IMR-90 (cell line): ENCODE measurements around the gene MAGEA6. TPM values are rescaled to one million over a fixed set of nuclear protein-coding genes. Genes with fewer than 3 reads are reported as not detected.

Experiments
- ATAC-seq: fragments of 200-7000 bp; cut with Tn5 transposase; 2 replicates; pipeline ENCODE4 v1.9.1; 2020; ENCODE audit warnings: low read depth, mild to moderate bottlenecking, moderate library complexity
- BruUV-seq: library from RNA; stranded (reverse); fragments of 400-500 nt; replicated peaks from 2 replicates; lab custom pipeline; 2021; lab: Mats Ljungman, UMichigan
- CTCF ChIA-PET: fragments of 300-600 bp; formaldehyde crosslinking; extraction: SDS; loops from one replicate; lab custom pipeline; 2021; ENCODE audit warnings: antibody characterized with exemption; lab: Yijun Ruan, JAX
- POLR2A ChIA-PET: fragments of 300-600 bp; sonication (Branson Sonifier 250); formaldehyde crosslinking; loops from one replicate; lab custom pipeline; 2022; ENCODE audit warnings: antibody characterized with exemption; ENCODE audit not compliant: unreplicated experiment; lab: Charles Lee
- DNase-seq: peaks from one replicate; pipeline ENCODE4 v3.0.0; 2013
- H2AFZ ChIP-seq: replicated peaks from 2 replicates; pipeline ENCODE3; 2013; ENCODE audit warnings: low read length, mild to moderate bottlenecking; ENCODE audit not compliant: poor library complexity
- H2AK5ac ChIP-seq: 2 replicates; pipeline ENCODE4 v1.6.1; 2013; ENCODE audit warnings: low read depth, low read length, inconsistent platforms
- H2AK9ac ChIP-seq: replicated peaks from 2 replicates; pipeline ENCODE3; 2013; ENCODE audit warnings: mild to moderate bottlenecking, low read depth, low read length, moderate library complexity; ENCODE audit not compliant: poor library complexity
- H2BK120ac ChIP-seq: 2 replicates; pipeline ENCODE4 v1.6.1; 2013; ENCODE audit warnings: low read depth, low read length, inconsistent platforms
- H2BK15ac ChIP-seq: 3 replicates; pipeline ENCODE4 v1.6.1; 2013; ENCODE audit warnings: low read depth, low read length, inconsistent platforms
- H2BK20ac ChIP-seq: 2 replicates; pipeline ENCODE4 v1.6.1; 2013; ENCODE audit warnings: low read depth, mild to moderate bottlenecking, inconsistent platforms, low read length, moderate library complexity
- H2BK5ac ChIP-seq: 2 replicates; pipeline ENCODE4 v1.6.1; 2013; ENCODE audit warnings: mild to moderate bottlenecking, low read depth, low read length, inconsistent platforms; ENCODE audit not compliant: poor library complexity, severe bottlenecking
- H3K14ac ChIP-seq: replicated peaks from 2 replicates; pipeline ENCODE4 v1.6.1; 2013; ENCODE audit warnings: low read depth, low read length, inconsistent platforms
- H3K18ac ChIP-seq: 2 replicates; pipeline ENCODE4 v1.6.1; 2013; ENCODE audit warnings: low read depth, low read length, control low read depth
- H3K23ac ChIP-seq: 2 replicates; pipeline ENCODE4 v1.6.1; 2013; ENCODE audit warnings: low read depth, low read length, inconsistent platforms
- H3K27ac ChIP-seq: 2 replicates; pipeline ENCODE4 v1.5.1; 2013; ENCODE audit warnings: mild to moderate bottlenecking, control low read depth, low read length; ENCODE audit not compliant: insufficient read depth
- H3K27me3 ChIP-seq: 2 replicates; pipeline ENCODE4 v1.6.1; 2013; ENCODE audit warnings: low read length; ENCODE audit not compliant: control insufficient read depth, insufficient read depth
- H3K36me3 ChIP-seq: 2 replicates; pipeline ENCODE4 v1.6.1; 2013; ENCODE audit warnings: low read length, mixed read lengths; ENCODE audit not compliant: control insufficient read depth, insufficient read depth
- H3K4ac ChIP-seq: 2 replicates; pipeline ENCODE4 v1.6.1; 2013; ENCODE audit warnings: low read depth, low read length, inconsistent platforms
- H3K4me1 ChIP-seq: 2 replicates; pipeline ENCODE4 v1.6.1; 2013; ENCODE audit warnings: low read length, mixed read lengths; ENCODE audit not compliant: control insufficient read depth, insufficient read depth
- H3K4me2 ChIP-seq: 2 replicates; pipeline ENCODE4 v1.6.1; 2013; ENCODE audit warnings: low read depth, mild to moderate bottlenecking, control low read depth, low read length, moderate library complexity
- H3K4me3 ChIP-seq: 2 replicates; pipeline ENCODE4 v1.5.1; 2013; ENCODE audit warnings: low read depth, mild to moderate bottlenecking, control low read depth, low read length, moderate library complexity; ENCODE audit not compliant: insufficient read depth
- H3K56ac ChIP-seq: 2 replicates; pipeline ENCODE4 v1.6.1; 2013; ENCODE audit warnings: low read length, inconsistent platforms; ENCODE audit not compliant: insufficient read depth; ENCODE audit errors: extremely low read depth
- H3K79me1 ChIP-seq, 2 experiments: 2 replicates each; pipeline ENCODE4 v1.6.1; 2013; ENCODE audit warnings: low read length in 2 of 2, inconsistent platforms in 1 of 2, low read depth in 1 of 2
- H3K9ac ChIP-seq: 2 replicates; pipeline ENCODE4 v1.6.1; 2013; ENCODE audit warnings: low read depth, low read length, control low read depth
- H3K9me1 ChIP-seq: 2 replicates; pipeline ENCODE4 v1.6.1; 2013; ENCODE audit warnings: low read length, inconsistent platforms; ENCODE audit not compliant: insufficient read depth
- H3K9me3 ChIP-seq: 2 replicates; pipeline ENCODE4 v1.6.1; 2013; ENCODE audit warnings: low read length; ENCODE audit not compliant: control insufficient read depth, insufficient read depth
- H4K20me1 ChIP-seq: 2 replicates; pipeline ENCODE4 v1.6.1; 2013; ENCODE audit warnings: low read length, inconsistent platforms; ENCODE audit not compliant: insufficient read depth
- H4K5ac ChIP-seq: 2 replicates; pipeline ENCODE4 v1.6.1; 2013; ENCODE audit warnings: mild to moderate bottlenecking, low read depth, low read length, control low read depth
- H4K8ac ChIP-seq, 2 experiments: 2 replicates each; pipeline ENCODE4 v1.6.1; 2013; ENCODE audit warnings: low read depth in 2 of 2, low read length in 2 of 2, control low read depth in 1 of 2, inconsistent platforms in 1 of 2
- H4K91ac ChIP-seq: 2 replicates; pipeline ENCODE4 v1.6.1; 2013; ENCODE audit warnings: low read depth, low read length, inconsistent platforms; ENCODE audit not compliant: insufficient read depth
- BHLHE40 ChIP-seq: fragments of 150-350 bp; IDR thresholded peaks from 2 replicates; pipeline ENCODE4 v1.6.1; 2016; ENCODE audit warnings: mild to moderate bottlenecking, low read depth, low read length
- CEBPB ChIP-seq: IDR thresholded peaks from 2 replicates; pipeline ENCODE4 v1.6.1; 2012; ENCODE audit warnings: low read depth, low read length, improper control_type of control experiment
- CHD1 ChIP-seq: IDR thresholded peaks from 2 replicates; pipeline ENCODE4 v1.6.1; 2012; ENCODE audit warnings: low read depth, low read length, improper control_type of control experiment
- CTCF ChIP-seq: conservative IDR thresholded peaks from 2 replicates; pipeline ENCODE4 v1.5.1; 2012; ENCODE audit warnings: mild to moderate bottlenecking, low read depth, low read length, improper control_type of control experiment
- ELK1 ChIP-seq: fragments of 150-350 bp; IDR thresholded peaks from 2 replicates; pipeline ENCODE4 v1.6.1; 2016; ENCODE audit warnings: low read depth, mild to moderate bottlenecking, low read length, moderate library complexity, borderline replicate concordance
- FOS ChIP-seq: fragments of 150-350 bp; IDR thresholded peaks from 2 replicates; pipeline ENCODE4 v1.6.1; 2016; ENCODE audit warnings: low read depth, low read length
- MAFK ChIP-seq: IDR thresholded peaks from 2 replicates; pipeline ENCODE4 v1.6.1; 2012; ENCODE audit warnings: low read depth, low read length, improper control_type of control experiment
- MXI1 ChIP-seq: IDR thresholded peaks from 2 replicates; pipeline ENCODE4 v1.6.1; 2012; ENCODE audit warnings: low read depth, mild to moderate bottlenecking, low read length, moderate library complexity, borderline replicate concordance
- NFE2L2 ChIP-seq: fragments of 150-350 bp; IDR thresholded peaks from 2 replicates; pipeline ENCODE4 v1.6.1; 2016; ENCODE audit warnings: low read depth, mild to moderate bottlenecking, low read length
- RAD21 ChIP-seq: IDR thresholded peaks from 2 replicates; pipeline ENCODE4 v1.6.1; 2012; ENCODE audit warnings: low read length, improper control_type of control experiment
- RCOR1 ChIP-seq: IDR thresholded peaks from 2 replicates; pipeline ENCODE4 v1.6.1; 2012; ENCODE audit warnings: mild to moderate bottlenecking, low read length, improper control_type of control experiment; ENCODE audit not compliant: insufficient replicate concordance
- RFX5 ChIP-seq: IDR thresholded peaks from 2 replicates; pipeline ENCODE4 v1.8.0; 2012; ENCODE audit warnings: low read depth, mild to moderate bottlenecking, low read length, moderate library complexity
- SMC3 ChIP-seq: fragments of 150-350 bp; IDR thresholded peaks from 2 replicates; pipeline ENCODE4 v1.6.1; 2016; ENCODE audit warnings: low read depth, mild to moderate bottlenecking, antibody characterized with exemption, low read length, moderate library complexity
- USF2 ChIP-seq: fragments of 150-350 bp; IDR thresholded peaks from 2 replicates; pipeline ENCODE4 v1.6.1; 2017; ENCODE audit warnings: mild to moderate bottlenecking, antibody characterized with exemption, low read length, low read depth
- WGBS, 2 experiments: methylation state at CpG; one replicate each; pipeline versions ENCODE4 v1.1.5 to v1.1.7; 2013; ENCODE audit warnings: missing lambda C conversion rate in 2 of 2; ENCODE audit not compliant: insufficient read length in 1 of 2; ENCODE audit errors: extremely low coverage in 2 of 2; 5-methylcytosine and 5-hydroxymethylcytosine counted together
- dilution Hi-C: fragments of 300-500 bp; cut with HindIII; formaldehyde crosslinking; loops from one replicate; pipeline ENCODE4 v1.14.3; 2018; ENCODE audit warnings: low sequenced_read_pairs; ENCODE audit not compliant: unreplicated experiment
- in situ Hi-C: fragments of 300-500 bp; cut with MboI; formaldehyde crosslinking; loops from 3 replicates; pipeline ENCODE4 v1.14.3; 2019; ENCODE audit warnings: low sequenced_read_pairs, inconsistent platforms, mixed read lengths
- intact Hi-C: fragments of 100-400 bp; cut with micrococcal nuclease; formaldehyde crosslinking; loops from 2 replicates; pipeline ENCODE4 v1.10.0; 2022
- polyA plus RNA-seq, 3 experiments: library from polyadenylated mRNA; depleted of rRNA; stranded (reverse); fragments of >200 nt; gene quantifications; 2 replicates each; pipeline ENCODE4 v1.2.3, GENCODE V29; 2012; ENCODE audit warnings: low replicate concordance in 1 of 3
- total RNA-seq: library from RNA; depleted of rRNA; stranded (reverse); fragments of >200 nt; gene quantifications from 2 replicates; pipeline ENCODE4 v1.2.3, GENCODE V29; 2012

Gene MAGEA6
- total and polyA plus RNA-seq, 2 of the 4 experiments (the other 2 are of a cell fraction): not detected

GRCh38 chrX:152806035-152806434 is 36.5 kb upstream of the MAGEA6 start:
- Histone ChIP-seq H3K23ac (no peak overlapping the region), H3K27me3 (no peaks in the 10 kb centered on the region; the same call in 1 of the 2 replicates), H2BK15ac (no peak overlapping the region), H3K4me3 (no peak overlapping the region), H3K14ac (no peak overlapping the region), H2BK5ac (no peak overlapping the region), H3K4ac (no peak overlapping the region), H3K4me1 (no peaks in the 10 kb centered on the region), H3K9ac (no peak overlapping the region), H2AK9ac (no peak overlapping the region), H3K79me1 (no peaks in the 10 kb centered on the region), H3K27ac (no peak overlapping the region), H2AK5ac (no peak overlapping the region), H3K56ac (no peak overlapping the region), H3K36me3 (no peaks in the 10 kb centered on the region), H3K9me1 (no peaks in the 10 kb centered on the region), H2BK20ac (no peak overlapping the region), H2BK120ac (no peak overlapping the region), H3K4me2 (no peak overlapping the region), H3K9me3 (no peaks in the 10 kb centered on the region), H3K18ac (no peak overlapping the region), H4K20me1 (no peaks in the 10 kb centered on the region), H2AFZ (no peak overlapping the region), H4K5ac (no peak overlapping the region), H4K91ac (no peak overlapping the region), H4K8ac (no peak overlapping the region)
- WGBS, 2 experiments: 65% methylated on average over 4 of the region's 4 CpGs; no CpG with 5 or more reads in 1 of the 2 experiments
- no peak for DNase-seq
- no peak for ATAC-seq
- ChIA-PET POLR2A (no interaction called here), CTCF (no interaction called here)
- intact Hi-C loops: no loop called here
- BruUV-seq: no TSS peak
- TF ChIP-seq FOS: no peak
- TF ChIP-seq RFX5: no peak
- TF ChIP-seq RCOR1: no peak
- no peak for TF ChIP-seq NFE2L2
- TF ChIP-seq CEBPB: no peak
- TF ChIP-seq BHLHE40: no peak
- no peak for TF ChIP-seq USF2
- no peak for TF ChIP-seq SMC3
- TF ChIP-seq MAFK: no peak
- TF ChIP-seq ELK1: no peak
- no peak for TF ChIP-seq MXI1
- no peak for TF ChIP-seq RAD21
- TF ChIP-seq CHD1: no peak
- TF ChIP-seq CTCF: no peak
- in situ Hi-C loops: loop anchor here (25.0 kb wide), 1 partner anchor 1644 kb away; no protein-coding TSS in a partner anchor
- dilution Hi-C loops: no loop called here
